ENCODE data around the gene BCL11B.

Gene BCL11B

GRCh38 chr14:99129998-99130397 lies 142.0 kb downstream of the BCL11B start:
- DNase-seq: no peak

DNA sequence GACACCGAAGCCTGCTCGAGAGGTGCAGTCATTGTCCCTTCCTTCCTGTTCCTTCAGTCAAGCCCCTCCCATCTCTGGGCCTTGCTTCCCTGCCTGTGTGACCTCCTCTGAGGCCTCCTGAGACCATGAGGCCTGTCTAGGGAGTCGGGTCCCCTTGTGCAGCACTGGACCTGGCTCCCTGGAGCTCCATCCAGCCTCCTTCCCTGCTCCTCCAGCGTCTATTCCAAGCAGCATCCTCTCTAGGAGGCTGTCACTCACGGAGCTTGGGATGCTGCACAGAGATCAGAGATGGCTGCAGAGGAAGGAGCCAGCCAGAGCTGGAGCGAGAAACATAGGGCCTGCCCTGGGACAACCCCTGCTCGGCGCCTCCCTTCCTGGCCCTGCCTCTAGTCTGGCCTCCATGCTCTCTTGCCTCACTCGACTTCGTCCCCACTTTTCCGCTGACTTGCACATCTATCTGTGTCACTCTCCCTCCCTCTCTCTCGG lies 142.7 kb downstream of the BCL11B start:
- no peak for DNase-seq

DNA sequence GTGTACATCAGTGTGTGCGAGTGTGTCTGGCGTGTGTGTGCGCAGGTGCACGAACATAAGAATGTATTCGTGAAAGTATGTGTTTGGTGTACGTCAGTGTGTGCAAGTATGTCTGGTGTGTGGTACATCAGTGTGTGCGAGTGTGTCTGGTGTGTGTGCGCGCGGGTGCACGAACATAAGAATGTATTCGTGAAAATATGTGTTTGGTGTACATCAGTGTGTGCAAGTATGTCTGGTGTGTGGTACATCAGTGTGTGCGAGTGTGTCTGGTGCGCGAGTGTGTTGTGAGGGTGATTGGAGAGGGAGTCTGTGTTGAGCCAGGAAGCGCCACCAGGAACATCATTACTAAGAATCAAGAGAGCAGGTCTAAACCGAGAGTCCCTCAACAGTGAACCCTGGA lies 143.8 kb downstream of the BCL11B start:
- no peak for DNase-seq

- DNase-seq: no peak
Measured at GRCh38 chr14:99127651-99128167, 144.3 kb downstream of the BCL11B start.

DNA sequence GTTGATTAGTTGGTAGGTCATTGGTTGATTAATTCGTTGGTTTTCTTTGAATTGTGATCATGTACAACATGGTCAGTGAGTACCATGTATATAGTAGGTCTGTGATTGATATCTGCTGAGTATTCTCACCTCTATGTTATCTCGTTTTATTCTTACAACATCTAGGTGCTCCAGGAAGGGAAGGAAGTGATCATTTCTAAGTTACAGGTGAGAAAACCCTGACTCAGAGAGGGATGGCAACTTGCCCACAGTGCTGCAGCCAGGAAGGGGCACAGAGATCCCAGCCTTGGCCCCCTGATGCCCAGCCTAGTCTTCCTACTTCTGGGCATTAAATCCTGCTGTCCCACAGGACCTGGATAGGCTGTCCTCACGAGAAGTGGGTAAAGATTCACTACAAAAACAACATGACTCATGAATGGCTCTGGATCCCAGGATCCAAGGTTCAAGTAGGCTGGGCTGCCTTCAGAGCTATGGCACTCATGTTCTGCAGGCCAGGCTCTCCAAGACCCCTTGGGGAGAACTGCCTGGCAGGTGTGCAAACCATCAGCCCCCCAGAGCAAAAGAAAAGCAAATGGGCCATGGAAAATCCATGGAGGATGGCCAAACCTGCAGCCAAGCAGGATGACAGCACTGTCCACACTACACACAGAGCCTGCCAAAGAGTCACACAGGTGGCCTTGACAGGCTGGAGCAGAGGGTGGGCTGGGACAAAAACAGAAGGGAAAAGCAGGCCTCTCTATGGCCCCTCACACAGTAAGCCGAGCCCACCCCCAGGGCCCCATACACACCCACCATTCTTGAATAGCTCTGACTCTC lies 146.2 kb downstream of the BCL11B start:
- no peak for DNase-seq

GRCh38 chr14:99125113-99125512 lies 146.9 kb downstream of the BCL11B start:
- DNase-seq: no peak

- DNase-seq: no peak
Measured at GRCh38 chr14:99124482-99125105, 147.4 kb downstream of the BCL11B start.

DNA sequence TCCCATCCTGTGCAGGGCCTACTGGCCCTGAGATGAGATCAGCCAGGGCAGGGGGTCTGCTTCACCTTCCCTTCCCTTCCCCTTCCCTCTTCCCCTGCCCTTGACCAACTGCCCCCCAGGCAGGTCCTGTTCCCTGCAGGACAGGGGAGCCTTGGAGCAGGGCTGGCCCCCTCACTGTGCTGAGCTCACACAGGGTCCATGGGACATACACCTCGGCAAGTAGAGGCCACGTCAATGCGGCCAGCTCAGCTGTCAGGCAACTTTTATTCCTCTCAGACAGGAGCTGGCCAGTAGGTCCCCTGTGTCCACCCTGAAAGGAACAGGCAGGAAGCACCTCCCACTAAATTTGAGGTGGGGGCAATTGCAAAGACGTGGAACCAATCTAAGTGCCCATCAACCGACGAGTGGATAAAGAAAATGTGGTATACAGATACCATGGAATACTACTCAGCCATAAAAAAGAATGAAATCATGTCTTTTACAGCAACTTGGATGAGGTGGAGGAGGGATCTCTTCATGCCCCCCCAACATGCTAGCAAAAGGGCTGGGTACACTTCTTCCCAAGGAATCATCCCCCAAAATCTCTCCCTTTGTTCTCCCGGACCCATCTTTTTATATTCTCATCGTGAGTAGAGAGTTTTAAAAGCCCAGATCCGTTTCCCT lies 148.7 kb downstream of the BCL11B start:
- DNase-seq: no peak

GRCh38 chr14:99122521-99123125 lies 149.4 kb downstream of the BCL11B start:
- DNase-seq: no peak

DNA sequence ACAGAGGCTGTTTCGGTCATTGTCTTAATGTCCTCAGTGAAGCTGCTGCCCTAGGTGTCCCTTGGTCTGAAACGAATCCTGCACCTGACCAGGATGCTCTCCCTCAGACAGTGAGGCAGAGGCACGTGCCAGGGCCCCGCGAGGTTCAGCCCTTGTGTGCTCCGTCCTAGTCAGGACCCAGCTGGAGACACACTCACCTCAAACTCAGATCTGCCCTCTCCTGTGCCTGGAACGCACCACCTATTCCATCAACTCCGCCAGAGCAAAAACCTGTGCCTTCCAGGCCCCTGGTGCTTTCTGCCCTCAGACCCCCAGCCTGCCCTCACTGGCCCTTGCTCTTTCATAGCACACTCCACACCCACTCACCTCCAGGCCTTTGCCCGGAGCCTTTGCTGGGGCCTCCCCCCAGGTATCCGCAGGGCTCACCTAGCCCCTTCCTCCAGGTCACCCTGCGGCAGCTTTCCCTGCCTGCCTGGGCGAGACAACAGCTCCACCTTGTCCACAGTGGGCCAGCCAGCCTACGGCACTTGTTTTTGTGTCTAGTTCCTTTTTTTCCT lies 150.6 kb downstream of the BCL11B start:
- no peak for DNase-seq

DNA sequence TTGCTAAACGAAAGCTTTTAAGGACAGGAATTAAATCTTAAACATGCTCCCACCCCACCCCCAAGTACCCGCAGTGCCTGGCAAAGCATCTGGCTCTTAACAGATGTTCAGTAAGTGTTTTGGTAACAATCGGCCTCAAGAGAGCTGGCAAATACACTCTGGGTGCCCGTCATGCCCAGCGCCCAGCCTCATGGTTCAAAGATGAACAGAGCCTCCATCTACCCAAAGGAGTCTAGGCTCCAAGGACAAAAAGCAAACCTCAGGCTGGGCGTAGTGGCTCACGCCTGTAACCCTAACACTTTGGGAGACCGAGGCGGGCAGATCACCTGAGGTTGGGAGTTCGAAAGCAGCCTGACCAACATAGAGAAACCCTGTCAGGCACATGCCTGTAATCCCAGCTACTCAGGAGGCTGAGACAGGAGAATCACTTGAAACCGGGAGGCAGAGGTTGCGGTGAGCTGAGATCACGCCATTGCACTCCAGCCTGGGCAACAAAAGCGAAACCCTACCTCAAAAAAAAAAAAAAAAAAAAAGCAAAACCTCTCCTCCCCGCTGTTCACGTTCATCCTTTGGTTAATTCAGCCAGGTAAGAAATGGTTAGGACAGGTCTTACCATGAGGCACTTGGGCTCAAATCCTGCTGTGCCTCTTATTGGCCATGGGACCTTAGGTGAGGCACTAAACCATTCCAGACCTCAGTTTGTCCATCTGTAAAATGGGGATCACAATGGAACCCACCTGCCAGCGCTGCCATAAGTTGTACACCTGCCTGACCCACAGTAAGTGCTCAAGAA lies 151.3 kb downstream of the BCL11B start:
- DNase-seq: no peak

- DNase-seq: no peak
Measured at GRCh38 chr14:99119554-99120525, 152.2 kb downstream of the BCL11B start.
